HEK293 (cell line): Measurements from ENCODE around the gene AFAP1L2.

Experiments used
- CTCF ChIA-PET: fragments of 350-600 bp; formaldehyde crosslinking; extraction: SDS; loops from one replicate; lab custom pipeline; 2021; ENCODE audit warnings: antibody characterized with exemption; lab: Yijun Ruan, JAX
- POLR2A ChIA-PET: fragments of 300-600 bp; formaldehyde crosslinking; extraction: SDS; loops from one replicate; lab custom pipeline; 2020; ENCODE audit warnings: antibody characterized with exemption, inconsistent platforms; lab: Yijun Ruan, JAX
- H3K27ac ChIP-seq: fragments of 200-500 bp; sonication (Bioruptor generic); 2 replicates; pipeline ENCODE4 v1.5.1; 2014; ENCODE audit warnings: low read depth, low read length, control low read depth, inconsistent platforms; ENCODE audit errors: extremely low read depth
- H3K36me3 ChIP-seq, 2 experiments: fragments of 200-500 bp in 1 of 2; sonication (Bioruptor generic) in 1 of 2; 1 replicate in 1 of 2; 2 replicates in 1 of 2; pipeline ENCODE4 v1.5.1; 2014 to 2017; ENCODE audit warnings: inconsistent platforms in 2 of 2, low read length in 2 of 2; ENCODE audit not compliant: control insufficient read depth in 2 of 2, insufficient read depth in 1 of 2
- H3K4me1 ChIP-seq: fragments of 200-500 bp; sonication (Bioruptor generic); 2 replicates; pipeline ENCODE4 v1.5.1; 2014; ENCODE audit warnings: mild to moderate bottlenecking, low read length, inconsistent platforms; ENCODE audit not compliant: control insufficient read depth, insufficient read depth
- H3K4me3 ChIP-seq: 2 replicates; pipeline ENCODE4 v1.5.1; 2011; ENCODE audit warnings: low read depth, mild to moderate bottlenecking, control low read depth, low read length, moderate library complexity
- H3K9me3 ChIP-seq: fragments of 200-500 bp; sonication (Bioruptor generic); 2 replicates; pipeline ENCODE4 v1.5.1; 2014; ENCODE audit warnings: low read depth, low read length, inconsistent platforms; ENCODE audit not compliant: control insufficient read depth, insufficient read depth
- BCL11B ChIP-seq: fragments of 450-650 bp; formaldehyde crosslinking; IDR thresholded peaks from 2 replicates; pipeline ENCODE4 v1.5.1; 2016; ENCODE audit warnings: low read depth, missing biosample characterization, missing genetic modification characterization
- GLI4 ChIP-seq: fragments of 450-650 bp; formaldehyde crosslinking; IDR thresholded peaks from 2 replicates; pipeline ENCODE4 v1.5.1; 2016; ENCODE audit warnings: missing biosample characterization, missing genetic modification characterization
- HOXC10 ChIP-seq: sonication (generic); formaldehyde crosslinking; IDR thresholded peaks from 2 replicates; pipeline ENCODE4 v1.8.1; 2023; ENCODE audit warnings: mild to moderate bottlenecking, missing genetic modification reagents
- SALL2 ChIP-seq: fragments of 450-650 bp; formaldehyde crosslinking; IDR thresholded peaks from 2 replicates; pipeline ENCODE4 v1.5.0; 2017; ENCODE audit warnings: missing biosample characterization, mild to moderate bottlenecking, missing genetic modification characterization, borderline replicate concordance
- TCF7L2 ChIP-seq: IDR thresholded peaks from 2 replicates; pipeline ENCODE4 v1.6.1; 2011; ENCODE audit warnings: low read depth, mild to moderate bottlenecking, inconsistent platforms, low read length, moderate library complexity, borderline replicate concordance
- ZNF133 ChIP-seq: fragments of 450-650 bp; formaldehyde crosslinking; IDR thresholded peaks from 2 replicates; pipeline ENCODE4 v1.5.1; 2016; ENCODE audit warnings: missing biosample characterization, missing genetic modification characterization
- ZNF148 ChIP-seq: fragments of 450-650 bp; formaldehyde crosslinking; IDR thresholded peaks from 2 replicates; pipeline ENCODE4 v1.5.0; 2017; ENCODE audit warnings: missing biosample characterization, missing genetic modification characterization, borderline replicate concordance
- ZNF211 ChIP-seq: fragments of 450-650 bp; formaldehyde crosslinking; IDR thresholded peaks from 2 replicates; pipeline ENCODE4 v1.5.1; 2016; ENCODE audit warnings: low read depth, missing biosample characterization, missing genetic modification characterization
- ZNF223 ChIP-seq: fragments of 450-650 bp; formaldehyde crosslinking; IDR thresholded peaks from 2 replicates; pipeline ENCODE4 v1.5.1; 2016; ENCODE audit warnings: missing biosample characterization, missing genetic modification characterization
- ZNF514 ChIP-seq: fragments of 450-650 bp; formaldehyde crosslinking; IDR thresholded peaks from 2 replicates; pipeline ENCODE4 v1.5.1; 2016; ENCODE audit warnings: missing biosample characterization, missing genetic modification characterization
- ZNF639 ChIP-seq: fragments of 450-650 bp; formaldehyde crosslinking; IDR thresholded peaks from 2 replicates; pipeline ENCODE4 v1.5.1; 2016; ENCODE audit warnings: missing biosample characterization, missing genetic modification characterization
- ZNF707 ChIP-seq: fragments of 450-650 bp; formaldehyde crosslinking; IDR thresholded peaks from 2 replicates; pipeline ENCODE4 v1.5.1; 2016; ENCODE audit warnings: missing biosample characterization, missing genetic modification characterization
- TF ChIP-seq, protein P1 (sequence below): fragments of 450-650 bp; formaldehyde crosslinking; IDR thresholded peaks from 2 replicates; pipeline ENCODE4 v1.5.1; 2016; ENCODE audit warnings: missing biosample characterization, missing genetic modification characterization
- TF ChIP-seq, protein P2 (sequence below): fragments of 450-650 bp; formaldehyde crosslinking; optimal IDR thresholded peaks from 2 replicates; pipeline ENCODE3; 2016; ENCODE audit warnings: missing biosample characterization, mild to moderate bottlenecking, missing genetic modification characterization
- TF ChIP-seq, protein P3 (sequence below): fragments of 450-650 bp; formaldehyde crosslinking; conservative IDR thresholded peaks from 2 replicates; pipeline ENCODE4 v1.5.1; 2016; ENCODE audit warnings: low read depth, missing biosample characterization, missing genetic modification characterization

AFAP1L2 gene

DNA sequence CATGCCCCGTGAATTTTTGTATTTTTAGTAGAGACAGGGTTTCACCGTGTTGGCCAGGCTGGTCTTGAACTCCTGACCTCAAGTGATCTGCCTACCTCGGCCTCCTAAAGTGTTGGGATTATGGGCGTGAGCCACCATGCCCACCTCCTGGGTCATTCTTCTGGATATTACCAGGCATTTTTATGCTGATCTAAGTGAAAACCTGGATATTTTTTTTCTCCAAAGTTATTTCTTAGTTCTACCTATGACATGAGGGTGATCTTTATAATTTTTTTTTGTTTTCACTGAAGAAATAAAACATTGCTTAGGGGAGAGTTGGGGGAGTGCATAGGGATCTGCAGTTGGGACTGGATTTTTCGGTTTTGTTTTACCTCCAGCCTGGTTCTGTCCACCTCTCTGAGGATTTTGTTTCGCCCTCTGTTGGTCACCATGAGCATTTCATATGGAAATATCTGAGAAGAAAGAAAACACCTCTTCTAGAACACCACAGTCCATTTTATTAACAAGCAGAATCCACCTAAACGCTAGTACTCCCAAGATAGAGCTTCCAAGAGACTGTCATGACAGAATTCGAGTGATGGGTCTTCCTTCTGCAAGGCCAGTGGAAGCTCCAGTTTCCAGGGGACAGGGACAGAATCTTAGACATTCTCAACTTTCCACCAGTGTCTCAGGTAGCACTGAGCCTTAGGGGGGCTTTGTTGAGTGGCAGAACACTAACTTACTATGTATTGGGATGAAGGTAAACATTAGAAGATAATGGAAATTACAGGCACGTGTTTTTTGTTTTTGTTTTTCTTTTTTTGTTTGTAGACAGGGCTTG lies 33.4 kb upstream of the AFAP1L2 start:
- H3K4me3 ChIP-seq: no peak overlapping the region
- no peaks in the 10 kb centered on the region for H3K4me1 ChIP-seq
- no peak overlapping the region for H3K27ac ChIP-seq
- H3K36me3 ChIP-seq: peaks cover 0 to 30% of the 10 kb centered on the region in 2 experiments; a peak in 2 of 3 replicates
- H3K9me3 ChIP-seq: no peaks in the 10 kb centered on the region
- ChIA-PET CTCF (interaction anchor here (0.6 to 3.7 kb wide), 10 partner anchors 9 to 250 kb away, joined by 3 to 20 read pairs (median 4); no protein-coding TSS in a partner anchor), POLR2A (no interaction called here)
- no peak for TF ChIP-seq ZNF639 (tag by site-specific recombination)
- TF ChIP-seq, protein P1, sequence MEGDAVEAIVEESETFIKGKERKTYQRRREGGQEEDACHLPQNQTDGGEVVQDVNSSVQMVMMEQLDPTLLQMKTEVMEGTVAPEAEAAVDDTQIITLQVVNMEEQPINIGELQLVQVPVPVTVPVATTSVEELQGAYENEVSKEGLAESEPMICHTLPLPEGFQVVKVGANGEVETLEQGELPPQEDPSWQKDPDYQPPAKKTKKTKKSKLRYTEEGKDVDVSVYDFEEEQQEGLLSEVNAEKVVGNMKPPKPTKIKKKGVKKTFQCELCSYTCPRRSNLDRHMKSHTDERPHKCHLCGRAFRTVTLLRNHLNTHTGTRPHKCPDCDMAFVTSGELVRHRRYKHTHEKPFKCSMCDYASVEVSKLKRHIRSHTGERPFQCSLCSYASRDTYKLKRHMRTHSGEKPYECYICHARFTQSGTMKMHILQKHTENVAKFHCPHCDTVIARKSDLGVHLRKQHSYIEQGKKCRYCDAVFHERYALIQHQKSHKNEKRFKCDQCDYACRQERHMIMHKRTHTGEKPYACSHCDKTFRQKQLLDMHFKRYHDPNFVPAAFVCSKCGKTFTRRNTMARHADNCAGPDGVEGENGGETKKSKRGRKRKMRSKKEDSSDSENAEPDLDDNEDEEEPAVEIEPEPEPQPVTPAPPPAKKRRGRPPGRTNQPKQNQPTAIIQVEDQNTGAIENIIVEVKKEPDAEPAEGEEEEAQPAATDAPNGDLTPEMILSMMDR (tag by site-specific recombination): 0 out of 2 replicates have a peak, but pooled peaks have one; percentile 16

GRCh38 chr10:114436941-114437340 lies 32.6 kb upstream of the AFAP1L2 start:
- Histone ChIP-seq H3K27ac (no peak overlapping the region), H3K9me3 (no peaks in the 10 kb centered on the region), H3K4me1 (no peaks in the 10 kb centered on the region), H3K36me3 (peaks cover 0 to 30% of the 10 kb centered on the region in 2 experiments; a peak in 2 of 3 replicates), H3K4me3 (no peak overlapping the region)
- no peak for TF ChIP-seq ZNF514 (tag by site-specific recombination)
- TF ChIP-seq SALL2 (tag by site-specific recombination): no peak
- TF ChIP-seq ZNF133 (tag by site-specific recombination): no peak
- TF ChIP-seq GLI4 (tag by site-specific recombination): no peak
- TF ChIP-seq ZNF211 (tag by site-specific recombination): no peak
- CTCF ChIA-PET: interaction anchor here (1.6 to 2.6 kb wide), 2 partner anchors 133 to 139 kb away, joined by 7 to 20 read pairs; no protein-coding TSS in a partner anchor
- POLR2A ChIA-PET: interaction anchor here (0.7 kb wide), 1 partner anchor 89 kb away, joined by 3 read pairs; no protein-coding TSS in a partner anchor

DNA sequence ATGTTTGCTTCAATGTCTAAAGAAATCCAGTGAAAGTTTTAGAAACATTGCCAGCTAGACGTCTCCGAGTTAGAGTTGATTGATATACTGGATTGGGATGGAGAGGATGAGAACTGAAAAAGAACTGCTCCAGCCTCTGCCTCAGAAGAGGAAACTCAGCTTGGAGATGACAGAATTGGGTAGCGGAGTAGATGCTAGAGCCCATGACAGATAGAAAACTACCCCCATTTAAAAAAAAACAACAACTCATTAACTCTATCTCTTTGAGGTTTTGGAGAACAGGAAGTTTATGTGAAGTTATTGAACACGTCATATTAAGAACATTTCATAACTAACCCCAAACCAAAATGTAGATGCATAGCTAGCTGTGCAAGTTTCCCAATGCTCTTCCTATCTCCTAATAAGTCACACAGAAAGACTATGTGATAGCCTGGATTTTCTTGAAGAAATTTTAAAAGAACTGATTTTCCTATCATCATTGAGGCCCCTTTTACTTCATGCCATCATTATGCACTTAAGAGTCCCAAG lies 28.3 kb upstream of the AFAP1L2 start:
- H3K4me1 ChIP-seq: no peaks in the 10 kb centered on the region
- H3K27ac ChIP-seq: no peak overlapping the region
- H3K36me3 ChIP-seq: peaks cover 0 to 12% of the 10 kb centered on the region in 2 experiments; a peak in 2 of 3 replicates
- H3K9me3 ChIP-seq: no peaks in the 10 kb centered on the region
- CTCF ChIA-PET: interaction anchor here (0.6 to 1.9 kb wide), 2 partner anchors 35 to 129 kb away, joined by 4 to 7 read pairs; no protein-coding TSS in a partner anchor
- POLR2A ChIA-PET: interaction anchor here (0.5 kb wide), 1 partner anchor 480 kb away, joined by 3 read pairs; no protein-coding TSS in a partner anchor
- H3K4me3 ChIP-seq: no peak overlapping the region
- TF ChIP-seq, protein P2, sequence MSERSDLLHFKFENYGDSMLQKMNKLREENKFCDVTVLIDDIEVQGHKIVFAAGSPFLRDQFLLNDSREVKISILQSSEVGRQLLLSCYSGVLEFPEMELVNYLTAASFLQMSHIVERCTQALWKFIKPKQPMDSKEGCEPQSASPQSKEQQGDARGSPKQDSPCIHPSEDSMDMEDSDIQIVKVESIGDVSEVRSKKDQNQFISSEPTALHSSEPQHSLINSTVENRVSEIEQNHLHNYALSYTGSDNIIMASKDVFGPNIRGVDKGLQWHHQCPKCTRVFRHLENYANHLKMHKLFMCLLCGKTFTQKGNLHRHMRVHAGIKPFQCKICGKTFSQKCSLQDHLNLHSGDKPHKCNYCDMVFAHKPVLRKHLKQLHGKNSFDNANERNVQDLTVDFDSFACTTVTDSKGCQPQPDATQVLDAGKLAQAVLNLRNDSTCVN: no peak
- TF ChIP-seq TCF7L2 (no peak), ZNF148 (tag by site-specific recombination) (no peak), BCL11B (tag by site-specific recombination) (no peak), ZNF707 (tag by site-specific recombination) (no peak), ZNF223 (tag by site-specific recombination) (no peak), HOXC10 (CRISPR knock-in tag) (no peak)
- TF ChIP-seq, protein P3, sequence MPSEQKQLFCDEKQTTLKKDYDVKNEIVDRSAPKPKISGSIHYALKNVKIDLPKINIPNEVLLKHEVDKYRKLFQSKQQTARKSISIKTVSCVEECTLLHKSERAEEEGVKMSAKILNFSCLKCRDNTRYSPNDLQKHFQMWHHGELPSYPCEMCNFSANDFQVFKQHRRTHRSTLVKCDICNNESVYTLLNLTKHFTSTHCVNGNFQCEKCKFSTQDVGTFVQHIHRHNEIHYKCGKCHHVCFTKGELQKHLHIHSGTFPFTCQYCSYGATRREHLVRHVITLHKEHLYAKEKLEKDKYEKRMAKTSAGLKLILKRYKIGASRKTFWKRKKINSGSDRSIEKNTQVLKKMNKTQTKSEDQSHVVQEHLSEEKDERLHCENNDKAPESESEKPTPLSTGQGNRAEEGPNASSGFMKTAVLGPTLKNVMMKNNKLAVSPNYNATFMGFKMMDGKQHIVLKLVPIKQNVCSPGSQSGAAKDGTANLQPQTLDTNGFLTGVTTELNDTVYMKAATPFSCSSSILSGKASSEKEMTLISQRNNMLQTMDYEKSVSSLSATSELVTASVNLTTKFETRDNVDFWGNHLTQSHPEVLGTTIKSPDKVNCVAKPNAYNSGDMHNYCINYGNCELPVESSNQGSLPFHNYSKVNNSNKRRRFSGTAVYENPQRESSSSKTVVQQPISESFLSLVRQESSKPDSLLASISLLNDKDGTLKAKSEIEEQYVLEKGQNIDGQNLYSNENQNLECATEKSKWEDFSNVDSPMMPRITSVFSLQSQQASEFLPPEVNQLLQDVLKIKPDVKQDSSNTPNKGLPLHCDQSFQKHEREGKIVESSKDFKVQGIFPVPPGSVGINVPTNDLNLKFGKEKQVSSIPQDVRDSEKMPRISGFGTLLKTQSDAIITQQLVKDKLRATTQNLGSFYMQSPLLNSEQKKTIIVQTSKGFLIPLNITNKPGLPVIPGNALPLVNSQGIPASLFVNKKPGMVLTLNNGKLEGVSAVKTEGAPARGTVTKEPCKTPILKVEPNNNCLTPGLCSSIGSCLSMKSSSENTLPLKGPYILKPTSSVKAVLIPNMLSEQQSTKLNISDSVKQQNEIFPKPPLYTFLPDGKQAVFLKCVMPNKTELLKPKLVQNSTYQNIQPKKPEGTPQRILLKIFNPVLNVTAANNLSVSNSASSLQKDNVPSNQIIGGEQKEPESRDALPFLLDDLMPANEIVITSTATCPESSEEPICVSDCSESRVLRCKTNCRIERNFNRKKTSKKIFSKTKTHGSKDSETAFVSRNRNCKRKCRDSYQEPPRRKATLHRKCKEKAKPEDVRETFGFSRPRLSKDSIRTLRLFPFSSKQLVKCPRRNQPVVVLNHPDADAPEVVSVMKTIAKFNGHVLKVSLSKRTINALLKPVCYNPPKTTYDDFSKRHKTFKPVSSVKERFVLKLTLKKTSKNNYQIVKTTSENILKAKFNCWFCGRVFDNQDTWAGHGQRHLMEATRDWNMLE (tag by site-specific recombination): no peak
